COLO829 (cell line): ENCODE data around the gene UPK3A.
"Not testable (repeated sequence)": the region's sequence is repeated elsewhere in the genome, so short reads cannot be mapped to it uniquely, and the experiment has no call there.

Source experiments
- DNase-seq: peaks from one replicate; pipeline ENCODE4 v3.0.0; 2012; ENCODE audit warnings: low spot score

The UPK3A gene

GRCh38 chr22:45309422-45310227 is 24.9 kb downstream of the UPK3A start, which contains the start of gene FAM118A:
TSS of gene FAM118A (plus strand) at chr22:45309934. CDS start at chr22:45322380, 12,446 bp downstream.
- peak; percentile 99 for DNase-seq

- no peak for DNase-seq
These were observed 25.7 kb downstream of the UPK3A start for GRCh38 chr22:45310331-45310976.

GRCh38 chr22:45310977-45311531 is 26.3 kb downstream of the UPK3A start:
- DNase-seq: no peak

GRCh38 chr22:45312415-45312814 is 27.7 kb downstream of the UPK3A start:
- DNase-seq: no peak

- no peak for DNase-seq
These were observed 28.1 kb downstream of the UPK3A start for GRCh38 chr22:45312856-45313255.

GRCh38 chr22:45314054-45314721 is 29.4 kb downstream of the UPK3A start:
- DNase-seq: no peak

GRCh38 chr22:45314786-45315185 is 30.0 kb downstream of the UPK3A start:
- no peak for DNase-seq

GRCh38 chr22:45316796-45317526 is 32.2 kb downstream of the UPK3A start:
- DNase-seq: no peak

- no peak for DNase-seq
These were observed 32.9 kb downstream of the UPK3A start for GRCh38 chr22:45317551-45318167.

- peak; percentile 40 for DNase-seq
These were observed 33.4 kb downstream of the UPK3A start for GRCh38 chr22:45318168-45318557.

GRCh38 chr22:45318558-45319323 is 34.0 kb downstream of the UPK3A start:
- no peak for DNase-seq

GRCh38 chr22:45319324-45319685 is 34.6 kb downstream of the UPK3A start:
- no peak for DNase-seq

- no peak for DNase-seq
These were observed 35.7 kb downstream of the UPK3A start for GRCh38 chr22:45320357-45320976.

- no peak for DNase-seq
These were observed 37.1 kb downstream of the UPK3A start for GRCh38 chr22:45321827-45322226.

GRCh38 chr22:45322873-45323525 is 38.2 kb downstream of the UPK3A start:
- no peak for DNase-seq

- DNase-seq: no peak
These were observed 38.9 kb downstream of the UPK3A start for GRCh38 chr22:45323695-45324094.

GRCh38 chr22:45324311-45324711 is 39.6 kb downstream of the UPK3A start:
- DNase-seq: no peak

- not testable (repeated sequence) for DNase-seq
These were observed 43.5 kb downstream of the UPK3A start for GRCh38 chr22:45328261-45328660.

GRCh38 chr22:45328822-45329529 is 44.2 kb downstream of the UPK3A start:
- no peak for DNase-seq
